ENCODE measurements around the gene PRAMEF5.
"Not testable (repeated sequence)": the region's sequence is repeated elsewhere in the genome, so short reads cannot be mapped to it uniquely, and the experiment has no call there.

GRCh38 chr1:13230601-13231000, 23.4 kb upstream of the PRAMEF5 start:
- TF ChIP-seq CTCF (tag by site-specific recombination; IDR thresholded peaks at IDR 0.05); REST (tag by site-specific recombination; IDR thresholded peaks at IDR 0.05); INSM2 (tag by site-specific recombination; IDR thresholded peaks at IDR 0.05); BCL6B (tag by site-specific recombination; IDR thresholded peaks at IDR 0.05); ZNF670 (tag by site-specific recombination; IDR thresholded peaks at IDR 0.05; ENCODE audit: low read depth); ZNF121 (tag by site-specific recombination; IDR thresholded peaks at IDR 0.05); ZNF423 (tag by site-specific recombination; IDR thresholded peaks at IDR 0.05); ZNF621 (tag by site-specific recombination; IDR thresholded peaks at IDR 0.05); ZNF350 (tag by site-specific recombination; IDR thresholded peaks at IDR 0.05); ZNF555 (tag by site-specific recombination; conservative IDR thresholded peaks at IDR 0.05); YY1 (tag by site-specific recombination; IDR thresholded peaks at IDR 0.05); ZNF10 (tag by site-specific recombination; IDR thresholded peaks at IDR 0.05); ZNF132 (tag by site-specific recombination; IDR thresholded peaks at IDR 0.05; ENCODE audit: borderline replicate concordance): not testable (repeated sequence)

Data from HEK293 (cell line).